ENCODE results near the gene MYO16. TPM values are rescaled to one million over a fixed set of nuclear protein-coding genes. Genes with fewer than 3 reads are reported as not detected.

The MYO16 gene
- total and polyA plus RNA-seq, 12 donors: 0.56 to 2.4 (median 1.4) TPM

GRCh38 chr13:109246001-109246400, 616.6 kb downstream of the MYO16 start:
- H3K27me3 ChIP-seq: no peaks in the 10 kb centered on the region
- H3K36me3 ChIP-seq (replicated peaks in 1 of 2): no peaks in the 10 kb centered on the region
- no peak overlapping the region for H3K27ac ChIP-seq
- 78 to 97% (median 88%) methylated on average over 1 of the region's 1 CpG for WGBS, 4 donors
- H3K4me1 ChIP-seq (replicated peaks in 1 of 2): no peaks in the 10 kb centered on the region
- H3K4me3 ChIP-seq: no peak overlapping the region
- H3K9me3 ChIP-seq (replicated peaks in 1 of 3): no peaks in the 10 kb centered on the region
- intact Hi-C loops (cut with DNase I): no loop called here
- no peak for DNase-seq
- TF ChIP-seq CTCF (IDR thresholded peaks at IDR 0.05) (no peak), POLR2A (IDR thresholded peaks at IDR 0.05) (no peak)

- Histone ChIP-seq H3K4me3 (no peak overlapping the region), H3K4me1 (replicated peaks in 1 of 2) (no peaks in the 10 kb centered on the region), H3K27ac (no peak overlapping the region), H3K27me3 (no peaks in the 10 kb centered on the region), H3K36me3 (replicated peaks in 1 of 2) (no peaks in the 10 kb centered on the region), H3K9me3 (replicated peaks in 1 of 3) (no peaks in the 10 kb centered on the region)
- no peak for DNase-seq
- intact Hi-C loops (cut with DNase I): no loop called here
- 89 to 94% (median 91%) methylated on average over 4 of the region's 4 CpGs for WGBS, 4 donors
- TF ChIP-seq CTCF (IDR thresholded peaks at IDR 0.05) (no peak), POLR2A (IDR thresholded peaks at IDR 0.05) (no peak)
These were observed 620.5 kb downstream of the MYO16 start for GRCh38 chr13:109249780-109250528.

- TF ChIP-seq CTCF (IDR thresholded peaks at IDR 0.05) (no peak), POLR2A (IDR thresholded peaks at IDR 0.05) (no peak)
- Histone ChIP-seq H3K9me3 (replicated peaks in 1 of 3) (no peaks in the 10 kb centered on the region), H3K27me3 (no peaks in the 10 kb centered on the region), H3K27ac (no peak overlapping the region), H3K36me3 (replicated peaks in 1 of 2) (no peaks in the 10 kb centered on the region), H3K4me3 (no peak overlapping the region), H3K4me1 (replicated peaks in 1 of 2) (no peaks in the 10 kb centered on the region)
- intact Hi-C loops (cut with DNase I): no loop called here
- DNase-seq: no peak
- WGBS, 4 donors: 55 to 62% (median 56%) methylated on average over 2 of the region's 2 CpGs
These were observed 622.5 kb downstream of the MYO16 start for GRCh38 chr13:109251956-109252355.

- TF ChIP-seq POLR2A (IDR thresholded peaks at IDR 0.05) (no peak), CTCF (IDR thresholded peaks at IDR 0.05) (no peak)
- H3K9me3 ChIP-seq (replicated peaks in 1 of 3): no peaks in the 10 kb centered on the region
- H3K4me3 ChIP-seq: no peak overlapping the region
- no peak for DNase-seq
- 71 to 86% (median 83%) methylated on average over 1 of the region's 1 CpG for WGBS, 4 donors
- no peaks in the 10 kb centered on the region for H3K27me3 ChIP-seq
- H3K36me3 ChIP-seq (replicated peaks in 1 of 2): no peaks in the 10 kb centered on the region
- no peak overlapping the region for H3K27ac ChIP-seq
- intact Hi-C loops (cut with DNase I): no loop called here
- peaks cover 0 to 4% of the 10 kb centered on the region in 2 donors for H3K4me1 ChIP-seq (replicated peaks in 1 of 2)
These were observed 623.9 kb downstream of the MYO16 start for GRCh38 chr13:109253316-109253715.
